T-cell (primary cell): ENCODE data around the gene RNF181. TPM values are rescaled to one million over a fixed set of nuclear protein-coding genes. Genes with fewer than 3 reads are reported as not detected.
A peak's percentile ranks its signal among the peaks of the same experiment; 100 is the strongest.
"Not testable (repeated sequence)": the region's sequence is repeated elsewhere in the genome, so short reads cannot be mapped to it uniquely, and the experiment has no call there.

Experiments
- ATAC-seq, 4 experiments: fragments of 200-7000 bp in 3 of 4; fragments of 150-1000 bp in 1 of 4; cut with Tn5 transposase; replicated peaks in 1 of 4; 1 replicate in 3 of 4; 2 replicates in 1 of 4; pipeline ENCODE4 v1.10.0; 2021; ENCODE audit warnings: moderate library complexity in 3 of 4, mild to moderate bottlenecking in 2 of 4, moderate number of reproducible peaks in 1 of 4
- CTCF ChIA-PET, 2 donors: fragments of 300-600 bp; sonication (Branson Sonifier 250); formaldehyde crosslinking; loops; one replicate each; lab custom pipeline; 2022; ENCODE audit warnings: antibody characterized with exemption in 2 of 2; lab: Charles Lee
- POLR2A ChIA-PET, 2 donors: fragments of 300-600 bp; sonication (Branson Sonifier 250); formaldehyde crosslinking; loops; one replicate each; lab custom pipeline; 2022; ENCODE audit warnings: antibody characterized with exemption in 2 of 2; lab: Charles Lee
- DNase-seq, 35 experiments: peaks; one replicate each; pipeline versions ENCODE4 v3.0.0 to v3.0.0-alpha.2; 2013 to 2023
- H3K27ac ChIP-seq: one replicate; pipeline ENCODE4 v1.5.1; 2013; ENCODE audit warnings: low read length
- H3K27me3 ChIP-seq, 2 experiments: replicated peaks in 1 of 2; 1 replicate in 1 of 2; 2 replicates in 1 of 2; pipeline versions ENCODE4 v1.6.1 to v1.7.0; 2013; ENCODE audit warnings: low read length in 1 of 2, mixed read lengths in 1 of 2; ENCODE audit not compliant: control insufficient read depth in 2 of 2, insufficient read depth in 2 of 2; ENCODE audit errors: extremely low read depth in 1 of 2
- H3K36me3 ChIP-seq, 2 donors: 1 replicate in 1 of 2; 2 replicates in 1 of 2; pipeline versions ENCODE4 v1.6.1 to v1.7.0; 2013; ENCODE audit warnings: low read length in 1 of 2; ENCODE audit not compliant: control insufficient read depth in 2 of 2, insufficient read depth in 1 of 2; ENCODE audit errors: extremely low read depth in 1 of 2
- H3K4me1 ChIP-seq, 2 experiments: 1 replicate in 1 of 2; 2 replicates in 1 of 2; pipeline versions ENCODE4 v1.6.1 to v1.7.0; 2013; ENCODE audit warnings: low read length in 2 of 2, mixed read lengths in 1 of 2; ENCODE audit not compliant: insufficient read depth in 2 of 2, control insufficient read depth in 1 of 2; ENCODE audit errors: extremely low read depth in 1 of 2
- H3K4me3 ChIP-seq, 2 donors: 1 replicate in 1 of 2; 2 replicates in 1 of 2; pipeline versions ENCODE4 v1.5.1 to v1.7.0; 2013; ENCODE audit warnings: mild to moderate bottlenecking in 2 of 2, low read length in 1 of 2, moderate library complexity in 1 of 2; ENCODE audit not compliant: control insufficient read depth in 1 of 2; ENCODE audit errors: extremely low read depth in 1 of 2
- H3K9me3 ChIP-seq: 2 replicates; pipeline ENCODE4 v1.7.0; 2013
- H3K27ac Mint-ChIP-seq, 2 donors: one replicate each; pipeline ENCODE4 v1.8.0; 2020 to 2021; ENCODE audit warnings: mild to moderate bottlenecking in 2 of 2, mixed read lengths in 2 of 2
- H3K27me3 Mint-ChIP-seq, 2 donors: one replicate each; pipeline ENCODE4 v1.8.0; 2021 to 2022; ENCODE audit warnings: mixed read lengths in 2 of 2
- H3K36me3 Mint-ChIP-seq: one replicate; pipeline ENCODE4 v1.8.0; 2021; ENCODE audit warnings: mixed read lengths
- H3K4me1 Mint-ChIP-seq, 3 donors: one replicate each; pipeline ENCODE4 v1.8.0; 2020 to 2022; ENCODE audit warnings: mixed read lengths in 3 of 3, mild to moderate bottlenecking in 1 of 3
- H3K4me3 Mint-ChIP-seq, 3 donors: one replicate each; pipeline ENCODE4 v1.8.0; 2020 to 2022; ENCODE audit warnings: mild to moderate bottlenecking in 3 of 3, mixed read lengths in 3 of 3, moderate library complexity in 3 of 3
- H3K9me3 Mint-ChIP-seq, 3 donors: one replicate each; pipeline ENCODE4 v1.8.0; 2020 to 2022; ENCODE audit warnings: mixed read lengths in 3 of 3
- WGBS: methylation state at CpG from one replicate; pipeline ENCODE4 v1.1.5; 2013; ENCODE audit warnings: missing lambda C conversion rate; ENCODE audit not compliant: insufficient coverage; 5-methylcytosine and 5-hydroxymethylcytosine counted together
- total RNA-seq, 35 experiments: library from RNA in 6 of 35; stranded (reverse) in 6 of 35; fragments of 120-200 nt in 1 of 35; gene quantifications; one replicate each; pipeline versions ENCODE4 v1.2.1 to v1.2.4 and lab custom pipeline; 2013 to 2026

RNF181 gene
- total RNA-seq, 5 donors from 2014 or later (not counting 1 experiment from before 2014, with no cell fraction given), result 49.9 to 74.6 (median 64.3) TPM

- CTCF ChIA-PET, result interaction anchor here (0.5 to 0.6 kb wide), 4 partner anchors 24 to 777 kb away, joined by 3 to 7 read pairs (median 4); no protein-coding TSS in a partner anchor
- H3K27ac ChIP-seq, result no peak overlapping the region
- Mint-ChIP-seq H3K27me3 (no peaks in the 10 kb centered on the region), H3K4me1 (peaks cover 15 to 38% (median 35%) of the 10 kb centered on the region in 3 donors), H3K4me3 (peak overlapping the region; percentile 98), H3K9me3 (no peaks in the 10 kb centered on the region), H3K36me3 (peaks cover 5% of the 10 kb centered on the region), H3K27ac (peak overlapping the region; percentile 92 to 96)
- no peak overlapping the region for H3K4me3 ChIP-seq
- H3K27me3 ChIP-seq, result no peaks in the 10 kb centered on the region
- no peaks in the 10 kb centered on the region for H3K9me3 ChIP-seq
- 94% methylated on average over 17 of the region's 17 CpGs for WGBS
- peaks cover 0 to 11% of the 10 kb centered on the region in 2 donors for H3K36me3 ChIP-seq
- peaks cover 16 to 47% of the 10 kb centered on the region in 2 experiments for H3K4me1 ChIP-seq
- DNase-seq, result no peak
- POLR2A ChIA-PET, result interaction anchor here (0.6 kb wide), 2 partner anchors 19 to 21 kb away, joined by 6 to 11 read pairs; no protein-coding TSS in a partner anchor
- no peak for ATAC-seq
Measured at GRCh38 chr2:85615413-85615728, 19.8 kb downstream of the RNF181 start.

DNA sequence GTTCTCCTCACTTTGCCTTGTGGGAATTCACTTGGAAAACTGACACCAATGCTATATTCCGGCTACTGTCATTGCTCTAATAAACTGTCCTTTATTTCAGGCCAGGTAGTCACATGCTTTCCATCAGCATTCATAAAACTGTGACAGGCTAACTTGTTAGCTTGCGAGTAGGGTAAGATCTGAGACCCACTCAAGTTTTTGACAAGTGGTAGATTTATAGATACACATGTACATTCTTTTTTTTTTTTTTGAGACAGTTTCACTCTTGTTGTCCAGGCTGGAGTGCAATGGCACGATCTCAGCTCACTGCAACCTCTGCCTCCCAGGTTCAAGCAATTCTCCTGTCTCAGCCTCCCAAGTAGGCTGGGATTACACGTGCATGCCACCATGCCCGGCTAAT is 22.2 kb downstream of the RNF181 start:
- ChIA-PET POLR2A (interaction anchor here (0.6 to 0.7 kb wide), 2 partner anchors 85 to 332 kb away, joined by 6 to 7 read pairs; no protein-coding TSS in a partner anchor), CTCF (interaction anchor here in 1 of 2 donors (0.6 kb wide), 2 partner anchors 14 to 40 kb away, joined by 6 read pairs; partner anchors contain the start of gene VAMP8)
- H3K9me3 ChIP-seq, H3K27me3 ChIP-seq, H3K27ac ChIP-seq, DNase-seq, H3K4me3 ChIP-seq, H3K9me3 Mint-ChIP-seq, H3K27me3 Mint-ChIP-seq, ATAC-seq: not testable (repeated sequence)
- 100% methylated on average over 1 of the region's 5 CpGs for WGBS
- Mint-ChIP-seq H3K27ac (peak overlapping the region in 1 of 2 donors; percentile 58), H3K36me3 (peaks cover 13% of the 10 kb centered on the region), H3K4me1 (peaks cover 17 to 35% (median 34%) of the 10 kb centered on the region in 3 donors), H3K4me3 (peak overlapping the region; percentile 98)
- Histone ChIP-seq H3K4me1 (peaks cover 14 to 30% of the 10 kb centered on the region in 2 experiments), H3K36me3 (peaks cover 6 to 34% of the 10 kb centered on the region in 2 donors)

- peaks cover 20 to 38% (median 38%) of the 10 kb centered on the region in 3 donors for H3K4me1 Mint-ChIP-seq
- ChIA-PET POLR2A (interaction anchor here in 1 of 2 donors (0.6 to 1.0 kb wide), 2 partner anchors 8 to 12 kb away, joined by 3 read pairs; no protein-coding TSS in a partner anchor), CTCF (interaction anchor here in 1 of 2 donors (1.8 kb wide), 1 partner anchor 18 kb away, joined by 9 read pairs; no protein-coding TSS in a partner anchor)
- ATAC-seq (no peak), DNase-seq (no peak)
- WGBS, result 100% methylated on average over 5 of the region's 6 CpGs
- no peaks in the 10 kb centered on the region for H3K27me3 ChIP-seq
- H3K4me3 Mint-ChIP-seq, result no peak overlapping the region
- H3K36me3 Mint-ChIP-seq, result peaks cover 29% of the 10 kb centered on the region
- peaks cover 11 to 52% of the 10 kb centered on the region in 2 donors for H3K36me3 ChIP-seq
- no peak overlapping the region for H3K27ac Mint-ChIP-seq
- H3K4me1 ChIP-seq, result peaks cover 14 to 30% of the 10 kb centered on the region in 2 experiments
- no peak overlapping the region for H3K27ac ChIP-seq
- H3K9me3 ChIP-seq, result no peaks in the 10 kb centered on the region
- no peaks in the 10 kb centered on the region for H3K9me3 Mint-ChIP-seq
- H3K27me3 Mint-ChIP-seq, result no peaks in the 10 kb centered on the region
- no peak overlapping the region for H3K4me3 ChIP-seq
Measured at GRCh38 chr2:85619617-85620016, 24.1 kb downstream of the RNF181 start.

GRCh38 chr2:85621338-85621737 is 25.8 kb downstream of the RNF181 start:
- CTCF ChIA-PET, result interaction anchor here (0.5 to 2.0 kb wide), 3 partner anchors 16 to 54 kb away, joined by 6 to 8 read pairs (median 6); no protein-coding TSS in a partner anchor
- WGBS, result no CpG with 5 or more reads among the region's 1 CpG
- H3K9me3 Mint-ChIP-seq, result no peaks in the 10 kb centered on the region
- H3K9me3 ChIP-seq, result no peaks in the 10 kb centered on the region
- peak overlapping the region in 1 of 2 donors; percentile 6 for H3K27ac Mint-ChIP-seq
- H3K4me3 Mint-ChIP-seq, result no peak overlapping the region
- no peak overlapping the region for H3K27ac ChIP-seq
- no peaks in the 10 kb centered on the region for H3K27me3 ChIP-seq
- DNase-seq (no peak), ATAC-seq (no peak)
- H3K27me3 Mint-ChIP-seq, result no peaks in the 10 kb centered on the region
- POLR2A ChIA-PET, result interaction anchor here (0.6 to 0.7 kb wide), 3 partner anchors 16 to 768 kb away, joined by 3 to 5 read pairs (median 5); no protein-coding TSS in a partner anchor
- H3K36me3 ChIP-seq, result peaks cover 24 to 67% of the 10 kb centered on the region in 2 donors
- peaks cover 12 to 23% of the 10 kb centered on the region in 2 experiments for H3K4me1 ChIP-seq
- H3K4me1 Mint-ChIP-seq, result peaks cover 20 to 34% (median 34%) of the 10 kb centered on the region in 3 donors
- H3K4me3 ChIP-seq, result no peak overlapping the region
- peaks cover 41% of the 10 kb centered on the region for H3K36me3 Mint-ChIP-seq

GRCh38 chr2:85623991-85624390 is 28.4 kb downstream of the RNF181 start:
- H3K27ac ChIP-seq, result no peak overlapping the region
- ChIA-PET CTCF (interaction anchor here in 1 of 2 donors (0.6 kb wide), 1 partner anchor 504 kb away, joined by 5 read pairs; no protein-coding TSS in a partner anchor), POLR2A (no interaction called here)
- H3K9me3 ChIP-seq, result no peaks in the 10 kb centered on the region
- H3K27me3 ChIP-seq, result no peaks in the 10 kb centered on the region
- peaks cover 15 to 29% (median 21%) of the 10 kb centered on the region in 3 donors for H3K4me1 Mint-ChIP-seq
- 97% methylated on average over 5 of the region's 5 CpGs for WGBS
- H3K9me3 Mint-ChIP-seq, result no peaks in the 10 kb centered on the region
- no peak for DNase-seq
- H3K4me1 ChIP-seq, result peaks cover 0 to 4% of the 10 kb centered on the region in 2 experiments
- H3K36me3 ChIP-seq, result peaks cover 36 to 83% of the 10 kb centered on the region in 2 donors
- H3K4me3 ChIP-seq, result no peak overlapping the region
- H3K36me3 Mint-ChIP-seq, result peaks cover 47% of the 10 kb centered on the region
- H3K4me3 Mint-ChIP-seq, result no peak overlapping the region
- ATAC-seq, result no peak
- no peak overlapping the region for H3K27ac Mint-ChIP-seq
- H3K27me3 Mint-ChIP-seq, result no peaks in the 10 kb centered on the region

DNA sequence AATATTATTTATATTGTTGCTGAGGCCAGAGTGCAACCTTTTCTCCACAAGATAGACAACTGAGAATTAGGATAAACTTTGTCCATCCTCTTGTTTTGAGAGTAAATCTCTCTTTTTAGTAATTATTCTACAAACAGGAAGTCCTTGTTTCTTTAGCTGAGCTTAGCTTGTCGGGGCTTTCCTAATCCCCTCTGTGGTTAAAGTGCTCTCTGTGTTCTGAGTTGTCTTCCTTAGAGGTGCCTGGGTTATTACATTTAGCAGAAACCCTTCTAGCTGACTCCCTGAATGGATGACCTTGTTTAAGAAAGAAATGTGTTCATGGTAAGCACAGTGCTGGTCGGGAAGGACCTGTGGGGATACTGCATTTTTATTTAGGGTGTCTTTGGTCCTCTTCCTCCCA is 33.1 kb downstream of the RNF181 start:
- peaks cover 43 to 83% of the 10 kb centered on the region in 2 donors for H3K36me3 ChIP-seq
- Mint-ChIP-seq H3K4me1 (peaks cover 6 to 16% (median 11%) of the 10 kb centered on the region in 3 donors), H3K9me3 (no peaks in the 10 kb centered on the region), H3K36me3 (peaks cover 55% of the 10 kb centered on the region), H3K4me3 (no peak overlapping the region), H3K27me3 (no peaks in the 10 kb centered on the region), H3K27ac (peak overlapping the region; percentile 39 to 79)
- ATAC-seq (peak in 2 of 4 experiments; percentile 45 to 76), DNase-seq (peak in 1 of 35 experiments; percentile 36)
- H3K27ac ChIP-seq, result peak overlapping the region; percentile 12
- ChIA-PET CTCF (interaction anchor here (1.2 to 2.1 kb wide), 2 partner anchors 8 to 9 kb away, joined by 3 to 10 read pairs; no protein-coding TSS in a partner anchor), POLR2A (interaction anchor here (0.5 to 0.9 kb wide), 3 partner anchors 9 to 852 kb away, joined by 3 to 5 read pairs (median 3); no protein-coding TSS in a partner anchor)
- peaks cover 0 to 4% of the 10 kb centered on the region in 2 experiments for H3K4me1 ChIP-seq
- no peaks in the 10 kb centered on the region for H3K27me3 ChIP-seq
- H3K4me3 ChIP-seq, result no peak overlapping the region
- H3K9me3 ChIP-seq, result no peaks in the 10 kb centered on the region
- WGBS, result 50% methylated on average over 1 of the region's 2 CpGs
